Uterus (tissue), 4 donors: ENCODE data around the gene CNFN. TPM values are rescaled to one million over a fixed set of nuclear protein-coding genes. Genes with fewer than 3 reads are reported as not detected.

Experiments
- DNase-seq, 2 donors: peaks; one replicate each; pipeline ENCODE4 v3.0.0-alpha.2; 2019 to 2020
- H3K27ac ChIP-seq, 2 donors: fragments of 200-600 bp; sonication (generic); 1 replicate in 1 of 2; 2 replicates in 1 of 2; pipeline ENCODE4 v1.5.1; 2016 to 2018
- H3K27me3 ChIP-seq, 2 donors: fragments of 200-600 bp; sonication (generic); one replicate each; pipeline ENCODE4 v1.5.1; 2018 to 2019; ENCODE audit warnings: control low read depth in 1 of 2
- H3K36me3 ChIP-seq, 2 donors: fragments of 200-600 bp; sonication (generic); one replicate each; pipeline ENCODE4 v1.5.1; 2019; ENCODE audit warnings: control low read depth in 1 of 2
- H3K4me1 ChIP-seq, 2 donors: fragments of 200-600 bp; sonication (generic); one replicate each; pipeline ENCODE4 v1.5.1; 2018 to 2019; ENCODE audit warnings: control low read depth in 1 of 2
- H3K4me3 ChIP-seq, 2 donors: fragments of 200-600 bp; sonication (generic); 1 replicate in 1 of 2; 2 replicates in 1 of 2; pipeline ENCODE4 v1.5.1; 2018 to 2019; ENCODE audit warnings: mild to moderate bottlenecking in 1 of 2
- H3K9me3 ChIP-seq, 2 donors: fragments of 200-600 bp; sonication (generic); one replicate each; pipeline ENCODE4 v1.5.1; 2019; ENCODE audit warnings: control low read depth in 1 of 2
- CTCF ChIP-seq, 4 experiments: fragments of 200-600 bp in 2 of 4; fragments of 450-650 bp in 2 of 4; sonication (generic) in 2 of 4; IDR thresholded peaks; one replicate each; pipeline ENCODE4 v1.5.1; 2016 to 2019; ENCODE audit warnings: antibody characterized with exemption in 4 of 4, mild to moderate bottlenecking in 2 of 4, moderate library complexity in 1 of 4
- POLR2A ChIP-seq, 2 donors: fragments of 450-650 bp; IDR thresholded peaks; one replicate each; pipeline ENCODE4 v1.6.1; 2016; ENCODE audit warnings: antibody characterized with exemption in 2 of 2, mild to moderate bottlenecking in 1 of 2, moderate library complexity in 1 of 2
- intact Hi-C: fragments of 100-400 bp; cut with DNase I; formaldehyde crosslinking; loops from one replicate; pipeline ENCODE4 v1.15.1; 2023; ENCODE audit warnings: low total_unique reads
- total RNA-seq, 4 donors: library from RNA; depleted of rRNA in 3 of 4; stranded (reverse); fragments of >200 nt in 3 of 4; gene quantifications; one replicate each; pipeline versions ENCODE4 v1.1.0 to v1.2.4, GENCODE V29; 2014 to 2023
- donor health status: DM: yes; HTN: yes; CAD: no.

CNFN gene
- total RNA-seq, 4 donors from 2014 or later, result 2.6 TPM; not detected in 3

DNA sequence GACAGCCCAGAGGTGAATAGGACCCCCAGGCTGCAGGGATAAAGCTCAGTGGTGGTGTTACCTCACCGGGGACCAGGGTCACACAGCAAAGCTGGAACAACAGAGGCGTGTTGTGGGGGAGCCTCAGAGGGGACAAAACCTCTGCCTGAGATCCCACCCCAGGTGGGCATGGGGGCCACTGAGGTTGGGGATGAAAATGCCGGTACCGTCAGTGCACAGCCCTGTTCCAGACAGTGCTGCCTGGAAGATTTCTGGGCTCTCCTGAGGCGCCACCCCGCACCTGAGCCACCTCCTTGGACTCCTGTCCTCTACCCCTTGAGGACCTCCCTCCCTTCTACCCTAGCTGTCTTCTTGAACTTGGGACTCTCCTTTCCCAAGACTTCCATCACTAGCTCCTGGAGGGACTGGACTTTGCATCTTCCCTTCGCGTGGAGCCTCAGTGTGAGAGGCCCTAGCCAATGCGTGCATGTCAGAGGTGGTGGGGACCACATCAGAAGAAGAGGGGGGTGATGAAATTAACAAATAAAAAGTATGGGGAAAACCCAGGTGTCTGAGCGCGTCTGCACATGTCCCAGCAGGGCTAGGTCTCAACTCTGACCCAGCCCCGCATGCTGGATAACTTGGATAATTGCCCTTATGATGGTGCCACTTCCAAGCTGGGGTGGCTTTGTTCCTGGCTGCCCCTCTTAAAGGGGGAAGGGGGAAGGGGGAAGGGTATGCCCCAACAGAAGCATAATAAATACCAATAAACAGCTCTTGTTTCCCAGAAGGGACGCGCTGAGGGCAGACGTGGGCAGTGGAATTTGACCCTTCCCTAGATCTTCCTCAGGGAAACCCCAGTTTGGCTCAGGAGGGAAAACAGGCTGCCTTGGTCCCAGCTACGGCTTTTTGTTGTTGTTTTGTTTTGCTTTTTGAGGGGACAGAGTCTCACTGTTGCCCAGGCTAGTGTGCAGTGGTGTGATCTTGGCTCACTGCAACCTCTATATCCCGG, 11.6 kb downstream of the CNFN start:
- Histone ChIP-seq H3K4me1 (no peaks in the 10 kb centered on the region), H3K4me3 (no peak overlapping the region), H3K27me3 (no peaks in the 10 kb centered on the region), H3K36me3 (no peaks in the 10 kb centered on the region), H3K9me3 (no peaks in the 10 kb centered on the region), H3K27ac (no peak overlapping the region)
- TF ChIP-seq CTCF (IDR thresholded peaks at IDR 0.05), result no peak
- no peak for TF ChIP-seq POLR2A (IDR thresholded peaks at IDR 0.05)
- intact Hi-C loops, result no loop called here
- DNase-seq, result no peak

DNA sequence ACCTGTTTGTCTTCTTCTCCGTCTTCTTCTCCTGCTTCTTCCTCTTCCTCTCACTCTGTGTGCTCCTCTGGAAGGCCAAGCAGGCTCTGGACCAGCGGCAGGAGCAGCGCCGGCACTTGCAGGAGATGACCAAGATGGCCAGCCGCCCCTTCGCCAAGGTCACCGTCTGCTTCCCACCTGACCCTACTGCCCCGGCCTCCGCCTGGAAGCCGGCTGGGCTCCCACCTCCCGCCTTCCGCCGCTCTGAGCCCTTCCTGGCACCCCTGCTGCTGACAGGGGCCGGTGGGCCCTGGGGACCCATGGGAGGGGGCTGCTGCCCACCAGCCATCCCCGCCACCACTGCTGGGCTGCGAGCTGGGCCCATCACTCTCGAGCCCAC, 13.9 kb downstream of the CNFN start:
- no peaks in the 10 kb centered on the region for H3K9me3 ChIP-seq
- no peak overlapping the region for H3K4me3 ChIP-seq
- H3K27ac ChIP-seq, result no peak overlapping the region
- H3K36me3 ChIP-seq, result no peaks in the 10 kb centered on the region
- intact Hi-C loops, result no loop called here
- TF ChIP-seq POLR2A (IDR thresholded peaks at IDR 0.05), result no peak
- TF ChIP-seq CTCF (IDR thresholded peaks at IDR 0.05), result no peak
- no peaks in the 10 kb centered on the region for H3K27me3 ChIP-seq
- no peak for DNase-seq
- no peaks in the 10 kb centered on the region for H3K4me1 ChIP-seq

- Histone ChIP-seq H3K4me3 (no peak overlapping the region), H3K9me3 (no peaks in the 10 kb centered on the region), H3K27ac (no peak overlapping the region), H3K36me3 (no peaks in the 10 kb centered on the region), H3K27me3 (no peaks in the 10 kb centered on the region), H3K4me1 (no peaks in the 10 kb centered on the region)
- DNase-seq, result no peak
- TF ChIP-seq CTCF (IDR thresholded peaks at IDR 0.05), result no peak
- intact Hi-C loops, result no loop called here
These were observed 14.5 kb downstream of the CNFN start for GRCh38 chr19:42375415-42376176.

GRCh38 chr19:42374826-42375376, 15.2 kb downstream of the CNFN start:
- Histone ChIP-seq H3K4me3 (no peak overlapping the region), H3K36me3 (no peaks in the 10 kb centered on the region), H3K4me1 (no peaks in the 10 kb centered on the region), H3K27me3 (no peaks in the 10 kb centered on the region), H3K27ac (no peak overlapping the region), H3K9me3 (no peaks in the 10 kb centered on the region)
- DNase-seq, result no peak
- intact Hi-C loops, result no loop called here
- TF ChIP-seq POLR2A (IDR thresholded peaks at IDR 0.05) (no peak), CTCF (IDR thresholded peaks at IDR 0.05) (no peak)
